ENCODE data around the gene ZNF236. TPM values are rescaled to one million over a fixed set of nuclear protein-coding genes. Genes with fewer than 3 reads are reported as not detected.

ZNF236 gene
- total RNA-seq, 1 experiment from 2014 or later, result 14.9 TPM

GRCh38 chr18:76985156-76985950 is 163.0 kb downstream of the ZNF236 start:
- peaks cover 5% of the 10 kb centered on the region for H3K36me3 Mint-ChIP-seq (ENCODE audit: insufficient read depth, unreplicated experiment)
- no peak overlapping the region for H3K27ac Mint-ChIP-seq (ENCODE audit: unreplicated experiment)
- no TSS peak for BruUV-seq (replicated peaks)

GRCh38 chr18:76985951-76986236 is 163.5 kb downstream of the ZNF236 start:
- Histone ChIP-seq H3K4me3 (ENCODE audit: low read depth, low read length) (no peak overlapping the region), H3K9me3 (no peaks in the 10 kb centered on the region), H3K4me1 (no peaks in the 10 kb centered on the region), H3K36me3 (ENCODE audit: control insufficient read depth, insufficient read depth, low read length) (no peaks in the 10 kb centered on the region), H3K27me3 (replicated peaks; ENCODE audit: control insufficient read depth, insufficient read depth, low read length) (no peaks in the 10 kb centered on the region)
- no peak overlapping the region for H3K27ac Mint-ChIP-seq (ENCODE audit: unreplicated experiment)
- H3K4me3 Mint-ChIP-seq (ENCODE audit: unreplicated experiment), result no peak overlapping the region
- CTCF ChIA-PET, result interaction anchor here (0.6 kb wide), 1 partner anchor 78 kb away, joined by 3 read pairs; no protein-coding TSS in a partner anchor
- TF ChIP-seq CTCF (IDR thresholded peaks at IDR 0.05; ENCODE audit: insufficient read depth in 1 of 2, low read depth in 1 of 2, low read length in 1 of 2, severe bottlenecking in 1 of 2, unreplicated experiment in 1 of 2), result no peak
- intact Hi-C loops (cut with micrococcal nuclease; ENCODE audit: unreplicated experiment), result no loop called here
- H3K4me1 Mint-ChIP-seq (ENCODE audit: low read depth, unreplicated experiment), result peaks cover 11% of the 10 kb centered on the region
- no peaks in the 10 kb centered on the region for H3K9me3 Mint-ChIP-seq (ENCODE audit: unreplicated experiment)
- DNase-seq, result no peak
- peaks cover 5% of the 10 kb centered on the region for H3K36me3 Mint-ChIP-seq (ENCODE audit: insufficient read depth, unreplicated experiment)
- POLR2A ChIA-PET, result no interaction called here
- no TSS peak for BruUV-seq (replicated peaks)
- H3K27me3 Mint-ChIP-seq (ENCODE audit: insufficient read depth, unreplicated experiment), result no peaks in the 10 kb centered on the region

More at GRCh38 chr18:76985156-76985950, 163.0 kb downstream of the ZNF236 start:
- Mint-ChIP-seq H3K9me3 (ENCODE audit: unreplicated experiment) (no peaks in the 10 kb centered on the region), H3K27me3 (ENCODE audit: insufficient read depth, unreplicated experiment) (no peaks in the 10 kb centered on the region), H3K4me3 (ENCODE audit: unreplicated experiment) (no peak overlapping the region), H3K4me1 (ENCODE audit: low read depth, unreplicated experiment) (peaks cover 5% of the 10 kb centered on the region)
- ChIA-PET CTCF (interaction anchor here (0.6 kb wide), 1 partner anchor 79 kb away, joined by 3 read pairs; no protein-coding TSS in a partner anchor), POLR2A (no interaction called here)
- Histone ChIP-seq H3K36me3 (ENCODE audit: control insufficient read depth, insufficient read depth, low read length) (no peaks in the 10 kb centered on the region), H3K27me3 (replicated peaks; ENCODE audit: control insufficient read depth, insufficient read depth, low read length) (no peaks in the 10 kb centered on the region), H3K4me1 (no peaks in the 10 kb centered on the region), H3K9me3 (no peaks in the 10 kb centered on the region), H3K4me3 (ENCODE audit: low read depth, low read length) (no peak overlapping the region)
- DNase-seq, result no peak
- intact Hi-C loops (cut with micrococcal nuclease; ENCODE audit: unreplicated experiment), result no loop called here
- TF ChIP-seq CTCF (IDR thresholded peaks at IDR 0.05; ENCODE audit: insufficient read depth in 1 of 2, low read depth in 1 of 2, low read length in 1 of 2, severe bottlenecking in 1 of 2, unreplicated experiment in 1 of 2), result no peak

GRCh38 chr18:76986406-76986805 is 164.0 kb downstream of the ZNF236 start:
- Histone ChIP-seq H3K27me3 (replicated peaks; ENCODE audit: control insufficient read depth, insufficient read depth, low read length) (no peaks in the 10 kb centered on the region), H3K4me1 (no peaks in the 10 kb centered on the region), H3K4me3 (ENCODE audit: low read depth, low read length) (no peak overlapping the region), H3K36me3 (ENCODE audit: control insufficient read depth, insufficient read depth, low read length) (no peaks in the 10 kb centered on the region), H3K9me3 (no peaks in the 10 kb centered on the region)
- Mint-ChIP-seq H3K36me3 (ENCODE audit: insufficient read depth, unreplicated experiment) (peaks cover 5% of the 10 kb centered on the region), H3K4me3 (ENCODE audit: unreplicated experiment) (no peak overlapping the region), H3K27ac (ENCODE audit: unreplicated experiment) (no peak overlapping the region), H3K27me3 (ENCODE audit: insufficient read depth, unreplicated experiment) (no peaks in the 10 kb centered on the region), H3K9me3 (ENCODE audit: unreplicated experiment) (no peaks in the 10 kb centered on the region), H3K4me1 (ENCODE audit: low read depth, unreplicated experiment) (peaks cover 12% of the 10 kb centered on the region)
- POLR2A ChIA-PET, result no interaction called here
- BruUV-seq (replicated peaks), result no TSS peak
- TF ChIP-seq CTCF (IDR thresholded peaks at IDR 0.05; ENCODE audit: insufficient read depth in 1 of 2, low read depth in 1 of 2, low read length in 1 of 2, severe bottlenecking in 1 of 2, unreplicated experiment in 1 of 2), result no peak
- no peak for DNase-seq
- CTCF ChIA-PET, result no interaction called here
- intact Hi-C loops (cut with micrococcal nuclease; ENCODE audit: unreplicated experiment), result no loop called here
